Esophagus mucosa (tissue), 1 donor: ENCODE data around the gene TNFRSF6B. TPM values are rescaled to one million over a fixed set of nuclear protein-coding genes. Genes with fewer than 3 reads are reported as not detected.
A peak's percentile ranks its signal among the peaks of the same experiment; 100 is the strongest.
"Not testable (repeated sequence)": the region's sequence is repeated elsewhere in the genome, so short reads cannot be mapped to it uniquely, and the experiment has no call there.

Experiments
- ATAC-seq: fragments of 200-7000 bp; cut with Tn5 transposase; one replicate; pipeline ENCODE4 v1.9.1; 2020
- total RNA-seq: library from RNA; stranded (reverse); gene quantifications from one replicate; pipeline ENCODE4 v1.2.4, GENCODE V29; 2023
- donor health status: DM: yes; HTN: yes; CAD: no.

The TNFRSF6B gene
- total RNA-seq, result 4.5 TPM

- ATAC-seq, result peak; percentile 3
These were observed at the start of gene TNFRSF6B for GRCh38 chr20:63696628-63697356. Gene TNFRSF6B, plus strand, starts transcription at chr20:63696652. Its CDS starts 116 bp downstream, at chr20:63696768.

- ATAC-seq, result no peak
These were observed 48.3 kb upstream of the TNFRSF6B start for GRCh38 chr20:63648190-63648589.

GRCh38 chr20:63648895-63649589 lies 47.4 kb upstream of the TNFRSF6B start:
- ATAC-seq, result no peak

GRCh38 chr20:63650486-63650885 lies 46.0 kb upstream of the TNFRSF6B start:
- ATAC-seq, result not testable (repeated sequence)

- peak; percentile 49 for ATAC-seq
These were observed 44.6 kb upstream of the TNFRSF6B start for GRCh38 chr20:63651942-63652191.

GRCh38 chr20:63652192-63652980 lies 44.1 kb upstream of the TNFRSF6B start:
- peak; percentile 7 for ATAC-seq

GRCh38 chr20:63653041-63653973 lies 43.1 kb upstream of the TNFRSF6B start, which contains the start of gene STMN3:
Gene STMN3, minus strand, starts transcription at chr20:63653424. Its CDS starts 79 bp downstream, at chr20:63653345.
- ATAC-seq, result peak; percentile 47

- ATAC-seq, result no peak
These were observed 42.3 kb upstream of the TNFRSF6B start for GRCh38 chr20:63653974-63654668.

- no peak for ATAC-seq
These were observed 41.2 kb upstream of the TNFRSF6B start for GRCh38 chr20:63655249-63655648.

- ATAC-seq, result no peak
These were observed 40.0 kb upstream of the TNFRSF6B start for GRCh38 chr20:63656451-63656850.

GRCh38 chr20:63657260-63657936 lies 39.1 kb upstream of the TNFRSF6B start:
- ATAC-seq, result no peak

GRCh38 chr20:63657937-63658748 lies 38.3 kb upstream of the TNFRSF6B start, which contains the start of gene RTEL1:
Gene RTEL1, plus strand, starts transcription at chr20:63658312. Its CDS starts 1,091 bp downstream, at chr20:63659403.
- peak; percentile 84 for ATAC-seq

- peak; percentile 33 for ATAC-seq
These were observed 37.7 kb upstream of the TNFRSF6B start for GRCh38 chr20:63658749-63659187.

GRCh38 chr20:63659370-63659769 lies 37.1 kb upstream of the TNFRSF6B start:
- no peak for ATAC-seq

GRCh38 chr20:63660174-63660573 lies 36.3 kb upstream of the TNFRSF6B start:
- not testable (repeated sequence) for ATAC-seq

GRCh38 chr20:63660622-63661021 lies 35.8 kb upstream of the TNFRSF6B start:
- ATAC-seq, result no peak

GRCh38 chr20:63661108-63661507 lies 35.3 kb upstream of the TNFRSF6B start:
- ATAC-seq, result no peak

- ATAC-seq, result no peak
These were observed 34.3 kb upstream of the TNFRSF6B start for GRCh38 chr20:63661959-63662812.

GRCh38 chr20:63662813-63663189 lies 33.7 kb upstream of the TNFRSF6B start:
- ATAC-seq, result no peak
